Progenitor cell of endocrine pancreas (in vitro differentiated cells): ENCODE results near the gene B3GALNT2. TPM values are rescaled to one million over a fixed set of nuclear protein-coding genes. Genes with fewer than 3 reads are reported as not detected.

Experiments used
- DNase-seq: peaks from one replicate; pipeline ENCODE4 v3.0.0; 2021; ENCODE audit warnings: low spot score; ENCODE audit not compliant: unreplicated experiment
- H3K27ac Mint-ChIP-seq: 2 replicates; pipeline ENCODE4 v1.8.0; 2021; ENCODE audit warnings: mild to moderate bottlenecking, moderate library complexity, mixed read lengths
- H3K27me3 Mint-ChIP-seq: 2 replicates; pipeline ENCODE4 v1.8.0; 2021; ENCODE audit warnings: mixed read lengths
- H3K36me3 Mint-ChIP-seq: 2 replicates; pipeline ENCODE4 v1.8.0; 2022; ENCODE audit warnings: mixed read lengths; ENCODE audit not compliant: insufficient read depth
- H3K4me1 Mint-ChIP-seq: 2 replicates; pipeline ENCODE4 v1.8.0; 2021; ENCODE audit warnings: low read depth, mixed read lengths
- H3K4me3 Mint-ChIP-seq: 2 replicates; pipeline ENCODE4 v1.8.0; 2021; ENCODE audit warnings: low read depth, mild to moderate bottlenecking, moderate library complexity, mixed read lengths
- H3K9me3 Mint-ChIP-seq: 2 replicates; pipeline ENCODE4 v1.8.0; 2021; ENCODE audit warnings: low read depth, mixed read lengths
- total RNA-seq: library from RNA; stranded (reverse); gene quantifications from 2 replicates; pipeline ENCODE4 v1.2.1, GENCODE V29; 2021
- TF ChIP-seq, protein P1 (sequence below): fragments of 200-600 bp; sonication (generic); IDR thresholded peaks from one replicate; pipeline ENCODE4 v1.5.0; 2021; ENCODE audit warnings: antibody characterized with exemption, mild to moderate bottlenecking; ENCODE audit not compliant: unreplicated experiment

Gene B3GALNT2
- total RNA-seq, 1 donor from 2014 or later, result 49.6 TPM

GRCh38 chr1:235525314-235525713, 21.1 kb upstream of the B3GALNT2 start:
- no peaks in the 10 kb centered on the region for H3K27me3 Mint-ChIP-seq
- no peak overlapping the region for H3K27ac Mint-ChIP-seq
- H3K9me3 Mint-ChIP-seq, result no peaks in the 10 kb centered on the region
- peaks cover 6% of the 10 kb centered on the region for H3K4me1 Mint-ChIP-seq
- no peak for DNase-seq
- H3K36me3 Mint-ChIP-seq, result no peaks in the 10 kb centered on the region
- TF ChIP-seq, protein P1, sequence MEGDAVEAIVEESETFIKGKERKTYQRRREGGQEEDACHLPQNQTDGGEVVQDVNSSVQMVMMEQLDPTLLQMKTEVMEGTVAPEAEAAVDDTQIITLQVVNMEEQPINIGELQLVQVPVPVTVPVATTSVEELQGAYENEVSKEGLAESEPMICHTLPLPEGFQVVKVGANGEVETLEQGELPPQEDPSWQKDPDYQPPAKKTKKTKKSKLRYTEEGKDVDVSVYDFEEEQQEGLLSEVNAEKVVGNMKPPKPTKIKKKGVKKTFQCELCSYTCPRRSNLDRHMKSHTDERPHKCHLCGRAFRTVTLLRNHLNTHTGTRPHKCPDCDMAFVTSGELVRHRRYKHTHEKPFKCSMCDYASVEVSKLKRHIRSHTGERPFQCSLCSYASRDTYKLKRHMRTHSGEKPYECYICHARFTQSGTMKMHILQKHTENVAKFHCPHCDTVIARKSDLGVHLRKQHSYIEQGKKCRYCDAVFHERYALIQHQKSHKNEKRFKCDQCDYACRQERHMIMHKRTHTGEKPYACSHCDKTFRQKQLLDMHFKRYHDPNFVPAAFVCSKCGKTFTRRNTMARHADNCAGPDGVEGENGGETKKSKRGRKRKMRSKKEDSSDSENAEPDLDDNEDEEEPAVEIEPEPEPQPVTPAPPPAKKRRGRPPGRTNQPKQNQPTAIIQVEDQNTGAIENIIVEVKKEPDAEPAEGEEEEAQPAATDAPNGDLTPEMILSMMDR, result no peak
- no peak overlapping the region for H3K4me3 Mint-ChIP-seq

GRCh38 chr1:235516862-235517446, 12.7 kb upstream of the B3GALNT2 start:
- H3K36me3 Mint-ChIP-seq, result no peaks in the 10 kb centered on the region
- DNase-seq, result no peak
- peaks cover 2% of the 10 kb centered on the region for H3K4me1 Mint-ChIP-seq
- no peaks in the 10 kb centered on the region for H3K27me3 Mint-ChIP-seq
- no peak overlapping the region for H3K27ac Mint-ChIP-seq
- H3K9me3 Mint-ChIP-seq, result no peaks in the 10 kb centered on the region
- TF ChIP-seq, protein P1, result no peak
- H3K4me3 Mint-ChIP-seq, result no peak overlapping the region

DNA sequence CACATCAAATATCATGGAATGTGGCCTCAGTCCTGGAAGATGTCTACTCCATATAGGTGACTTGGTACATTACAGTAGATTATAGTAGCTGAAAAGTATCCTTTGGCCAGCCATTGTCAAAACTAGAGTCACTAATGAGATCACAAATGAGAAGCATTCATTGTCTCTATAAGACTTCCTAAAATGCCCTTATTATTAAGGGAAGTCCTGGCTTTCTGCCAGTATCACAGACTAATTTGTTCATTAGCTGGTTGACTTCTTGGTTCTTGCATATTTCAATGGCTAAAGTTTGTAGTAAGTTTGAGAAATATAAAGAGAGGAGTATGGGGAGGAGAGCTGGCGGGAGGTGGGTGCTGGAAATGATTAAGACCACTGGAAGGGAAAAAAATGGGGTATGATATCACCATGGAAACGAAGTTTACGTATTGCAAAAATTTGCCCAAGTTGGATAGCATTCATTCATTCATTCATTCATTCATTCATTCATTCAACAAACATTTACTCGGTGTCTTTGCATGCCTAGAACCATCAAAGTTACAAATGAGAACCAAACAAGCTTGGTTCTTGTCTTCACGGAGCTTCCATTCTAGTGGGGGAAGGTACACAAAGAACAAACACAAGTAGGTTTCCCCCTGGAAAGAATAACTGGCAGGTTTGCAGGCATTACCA, 11.7 kb upstream of the B3GALNT2 start:
- Mint-ChIP-seq H3K4me1 (peaks cover 2% of the 10 kb centered on the region), H3K27ac (no peak overlapping the region), H3K36me3 (no peaks in the 10 kb centered on the region), H3K4me3 (no peak overlapping the region), H3K9me3 (no peaks in the 10 kb centered on the region), H3K27me3 (peaks cover 4% of the 10 kb centered on the region)
- TF ChIP-seq, protein P1, result no peak
- DNase-seq, result no peak

DNA sequence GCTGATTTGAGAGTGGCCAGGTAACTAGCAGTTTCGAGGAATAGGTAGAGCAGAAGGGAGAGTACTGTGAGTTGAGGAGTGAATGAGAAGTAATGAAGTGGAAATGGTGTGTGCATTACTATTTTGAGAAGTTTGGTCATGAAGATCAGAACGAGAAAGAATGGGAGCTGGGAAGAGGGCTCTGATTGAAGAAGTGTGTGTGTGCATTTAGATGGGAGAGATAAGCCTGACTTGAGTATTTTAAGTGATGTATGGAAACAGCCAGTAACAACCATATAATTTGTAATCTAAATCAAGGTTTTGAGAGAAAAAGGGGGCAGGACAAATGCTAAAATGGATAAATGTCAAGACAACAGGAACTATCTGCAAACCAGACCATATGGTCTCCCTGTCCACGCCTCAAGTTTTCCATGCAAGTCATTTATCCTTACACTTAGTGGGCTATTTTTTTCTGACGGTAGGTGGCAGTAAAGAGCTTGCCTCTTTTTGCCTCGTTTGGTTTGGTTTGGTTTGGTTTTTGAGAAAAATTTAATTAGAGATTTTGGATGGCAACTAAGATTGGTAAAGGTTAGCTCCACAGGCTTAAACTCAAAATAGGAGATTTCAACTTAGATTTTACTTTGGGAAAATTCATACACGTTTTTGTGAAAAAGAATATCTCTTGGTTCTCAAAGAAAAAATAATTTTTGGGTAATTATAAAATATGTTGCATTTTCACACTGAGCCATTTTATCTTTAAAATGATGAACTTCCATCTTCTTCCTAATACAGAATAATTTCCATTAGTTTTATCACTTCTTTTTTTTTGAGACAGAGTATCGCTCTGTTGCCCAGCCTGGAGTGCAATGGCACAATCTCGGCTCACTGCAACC, 9.5 kb upstream of the B3GALNT2 start:
- Mint-ChIP-seq H3K9me3 (no peaks in the 10 kb centered on the region), H3K27me3 (peaks cover 7% of the 10 kb centered on the region), H3K4me3 (no peak overlapping the region), H3K4me1 (peaks cover 2% of the 10 kb centered on the region), H3K27ac (no peak overlapping the region), H3K36me3 (no peaks in the 10 kb centered on the region)
- peak; percentile 24 for DNase-seq
- TF ChIP-seq, protein P1, result peak; percentile 96

- no peaks in the 10 kb centered on the region for H3K36me3 Mint-ChIP-seq
- no peak for DNase-seq
- no peak overlapping the region for H3K27ac Mint-ChIP-seq
- peaks cover 2% of the 10 kb centered on the region for H3K4me1 Mint-ChIP-seq
- TF ChIP-seq, protein P1, result no peak
- no peaks in the 10 kb centered on the region for H3K9me3 Mint-ChIP-seq
- H3K4me3 Mint-ChIP-seq, result no peak overlapping the region
- peaks cover 7% of the 10 kb centered on the region for H3K27me3 Mint-ChIP-seq
Observed at GRCh38 chr1:235511470-235512240, 7.4 kb upstream of the B3GALNT2 start.
